NOMO-1 treated with dmso at 0.1 percent for 144 hours (cell line): ENCODE measurements around the gene CFH.
"Not testable (repeated sequence)": the region's sequence is repeated elsewhere in the genome, so short reads cannot be mapped to it uniquely, and the experiment has no call there.

ENCODE experiments used
- DNase-seq: peaks from one replicate; lab custom pipeline; 2025; ENCODE audit not compliant: unreplicated experiment; lab: John Stamatoyannopoulos, UW

CFH gene

GRCh38 chr1:196651637-196652215, at the start of gene CFH:
TSS of gene CFH (plus strand) at chr1:196652043. CDS start at chr1:196652118, 75 bp downstream.
- DNase-seq: no peak

DNA sequence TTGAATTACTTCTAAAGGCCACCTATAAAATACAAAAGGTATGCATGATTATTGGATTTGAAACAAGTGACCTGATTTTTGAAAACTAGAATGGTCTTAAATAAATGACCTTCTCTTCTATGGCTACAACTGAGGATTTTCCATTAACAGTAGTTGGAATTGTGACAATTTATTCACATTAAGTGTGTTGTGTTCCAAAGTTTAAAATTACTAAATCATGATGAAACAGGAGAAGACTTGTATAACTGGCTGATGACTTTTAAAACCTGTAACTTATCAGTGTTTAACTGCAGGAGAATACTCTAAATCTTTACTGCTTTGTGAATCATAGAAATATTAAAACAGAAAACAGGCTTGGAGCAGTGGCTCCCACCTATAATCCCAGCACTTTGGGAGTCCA, 48.2 kb upstream of the CFH start:
- no peak for DNase-seq

- DNase-seq: no peak
Measured at GRCh38 chr1:196607981-196608380, 43.9 kb upstream of the CFH start.

DNA sequence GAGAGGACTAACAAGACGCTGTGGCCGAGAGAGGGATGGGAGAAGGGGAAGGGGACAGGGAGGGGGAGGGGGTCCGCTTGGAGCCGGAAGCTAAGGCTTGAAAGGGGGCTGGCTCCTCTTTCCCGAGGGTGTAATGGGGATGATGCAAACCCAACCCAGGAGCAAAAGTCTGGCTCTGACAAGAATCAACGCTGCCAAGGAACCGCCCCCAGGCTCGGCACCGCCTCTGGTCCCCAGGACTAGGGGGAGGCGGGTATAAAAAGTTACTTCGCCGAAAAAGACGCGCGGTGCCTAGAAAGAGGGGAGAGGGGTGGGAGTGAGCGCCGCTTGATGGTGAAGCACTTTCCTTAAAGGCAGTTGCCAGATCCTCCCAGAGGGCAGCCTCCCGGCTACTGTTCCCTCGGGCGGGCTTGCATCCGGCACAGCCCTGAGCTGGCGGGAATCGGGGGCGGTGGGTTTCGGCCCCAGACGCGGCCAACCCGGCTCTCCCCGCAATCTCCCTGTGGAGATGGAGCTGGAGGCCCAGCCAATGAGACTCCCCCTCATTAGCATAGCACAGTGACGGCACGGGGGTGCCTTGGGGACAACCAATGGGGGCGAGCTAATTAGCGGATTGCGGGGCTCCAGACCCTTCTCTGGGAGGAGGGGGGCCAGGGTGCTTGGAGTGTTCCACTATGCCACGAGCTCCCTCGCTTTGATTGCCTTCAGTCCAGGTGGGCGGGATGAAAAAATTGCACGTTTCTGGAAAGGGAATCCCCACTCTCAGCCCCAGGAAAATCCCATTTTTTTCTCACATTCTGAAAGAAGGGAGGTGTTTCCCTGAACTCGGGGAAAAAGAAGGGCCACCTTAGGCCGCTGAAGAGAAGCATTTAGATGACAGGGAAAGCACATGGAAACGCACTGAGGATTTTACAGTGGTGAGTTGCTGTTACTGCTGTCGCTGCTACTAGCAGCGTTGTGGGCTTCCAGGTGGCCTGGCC, 43.2 kb upstream of the CFH start, which contains the start of gene KCNT2:
TSS of gene KCNT2 (minus strand) at position 51 of the 980 bp plus-strand sequence. CDS start 131 bp downstream, outside the sequence.
- DNase-seq: no peak

DNA sequence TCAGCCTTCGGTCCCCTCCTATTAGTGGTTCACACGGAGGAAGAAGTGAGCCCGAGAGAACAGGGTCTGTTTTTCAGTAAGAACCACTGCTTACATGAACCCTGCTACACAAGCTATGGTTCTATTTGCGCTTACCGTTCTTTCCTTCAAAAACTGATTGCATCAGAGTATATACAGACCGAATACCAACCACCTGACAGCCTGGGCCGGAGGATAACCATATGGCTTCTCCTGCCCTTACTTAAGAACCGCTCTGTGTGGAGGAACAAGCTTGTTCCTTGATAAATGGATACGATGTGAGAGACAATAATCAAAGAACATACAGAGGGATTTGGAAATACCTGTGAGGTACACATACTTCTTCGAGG, 42.5 kb upstream of the CFH start:
- DNase-seq: no peak

GRCh38 chr1:196611873-196612272, 40.0 kb upstream of the CFH start:
- no peak for DNase-seq

DNA sequence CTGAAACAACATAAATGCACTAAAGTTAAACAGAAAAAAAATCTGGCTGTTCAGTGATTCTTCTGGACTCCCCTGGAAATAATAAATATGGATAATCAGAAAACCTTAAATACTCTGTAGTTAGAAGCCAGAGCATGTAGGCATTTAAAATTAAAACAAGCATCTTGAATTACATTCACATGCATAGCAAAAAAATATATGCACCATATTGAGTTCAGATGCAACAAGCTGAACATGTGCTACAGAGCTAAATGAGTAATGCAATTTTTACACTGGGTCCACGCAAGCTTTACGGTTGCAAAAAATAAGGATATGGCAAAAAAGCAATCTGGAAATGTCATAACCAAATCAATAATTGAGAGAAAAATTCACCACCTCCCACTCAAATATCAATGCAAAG, 32.1 kb upstream of the CFH start:
- no peak for DNase-seq

GRCh38 chr1:196623079-196623478, 28.8 kb upstream of the CFH start:
- DNase-seq: no peak

DNA sequence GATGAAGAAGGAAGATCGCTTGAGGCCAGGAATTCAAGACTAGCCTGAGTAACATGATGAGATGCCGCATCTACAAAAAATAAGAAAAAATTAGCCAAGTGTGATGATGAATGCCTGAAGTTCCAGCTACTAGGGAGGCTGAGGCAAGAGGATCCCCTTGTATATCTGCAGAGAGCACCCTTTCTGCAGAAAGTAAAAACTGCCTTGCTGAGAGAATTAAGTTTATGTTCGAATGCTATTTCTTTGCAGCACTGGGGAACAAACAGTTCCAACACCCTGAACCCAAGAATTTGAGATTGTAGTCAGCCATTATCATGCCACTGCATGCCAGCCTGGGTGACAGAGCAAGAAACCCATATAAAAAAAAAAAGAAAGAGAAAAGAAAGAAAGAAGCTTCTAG, 23.0 kb upstream of the CFH start:
- DNase-seq: no peak

DNA sequence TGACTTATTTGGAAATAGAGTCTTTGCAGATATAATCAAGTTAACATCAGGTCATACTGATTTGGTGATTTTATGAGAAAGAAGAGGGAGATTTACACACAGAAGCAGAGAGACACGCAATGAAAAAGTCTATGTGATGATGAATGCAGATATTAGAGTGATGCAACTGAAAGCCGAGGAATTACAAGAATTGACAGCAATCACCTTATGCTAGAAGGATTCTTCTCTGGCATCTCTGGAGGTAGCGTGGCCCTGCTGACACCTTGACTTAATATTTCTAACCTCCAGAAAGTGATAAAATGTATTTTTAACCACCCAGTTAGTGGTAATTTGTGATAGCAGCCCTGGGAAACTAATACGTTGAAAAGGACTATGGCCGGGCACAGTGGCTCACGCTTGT, 14.2 kb upstream of the CFH start:
- DNase-seq: no peak

GRCh38 chr1:196638466-196638865, 13.4 kb upstream of the CFH start:
- DNase-seq: no peak

- DNase-seq: not testable (repeated sequence)
Measured at GRCh38 chr1:196639291-196639690, 12.6 kb upstream of the CFH start.

DNA sequence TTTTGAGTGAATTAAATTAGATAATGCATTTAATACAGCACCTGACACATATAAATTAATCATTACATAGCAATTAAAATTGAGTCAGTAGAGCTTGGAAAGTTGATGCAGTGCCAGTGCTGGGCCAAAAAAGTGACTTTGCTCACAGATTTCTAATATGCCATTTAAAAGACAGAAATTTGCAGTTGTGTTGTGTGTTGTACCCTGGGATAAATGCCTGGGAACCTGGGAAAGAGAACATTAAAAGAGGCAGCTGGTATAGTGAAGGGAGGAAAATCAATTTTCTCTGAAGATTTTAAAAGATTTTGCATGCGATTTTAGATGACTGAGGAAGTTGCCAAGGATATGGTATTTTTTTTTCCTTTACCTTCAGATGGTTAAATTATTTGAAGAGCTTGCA, 10.9 kb upstream of the CFH start:
- DNase-seq: no peak

DNA sequence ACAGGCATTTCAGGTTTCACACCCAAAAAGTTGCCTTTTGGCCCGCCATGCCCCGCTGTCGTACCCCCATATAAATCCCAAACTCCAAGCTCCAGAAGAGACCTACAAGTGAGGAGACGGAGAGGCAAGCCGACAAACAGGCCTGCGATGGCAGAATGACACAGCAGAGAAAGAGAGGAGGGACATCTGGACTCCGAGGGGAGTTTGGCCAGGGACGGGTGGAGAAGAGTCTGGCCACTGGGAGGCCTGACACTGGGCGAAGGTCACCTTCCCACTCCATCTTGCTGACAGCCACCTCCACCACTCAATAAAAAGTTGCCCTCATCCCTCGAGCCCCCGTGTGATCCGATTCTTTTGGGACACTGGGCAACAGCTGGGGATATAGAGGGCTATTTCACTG, 1.9 kb upstream of the CFH start:
- no peak for DNase-seq

GRCh38 chr1:196650403-196650802, 1.4 kb upstream of the CFH start:
- DNase-seq: no peak

DNA sequence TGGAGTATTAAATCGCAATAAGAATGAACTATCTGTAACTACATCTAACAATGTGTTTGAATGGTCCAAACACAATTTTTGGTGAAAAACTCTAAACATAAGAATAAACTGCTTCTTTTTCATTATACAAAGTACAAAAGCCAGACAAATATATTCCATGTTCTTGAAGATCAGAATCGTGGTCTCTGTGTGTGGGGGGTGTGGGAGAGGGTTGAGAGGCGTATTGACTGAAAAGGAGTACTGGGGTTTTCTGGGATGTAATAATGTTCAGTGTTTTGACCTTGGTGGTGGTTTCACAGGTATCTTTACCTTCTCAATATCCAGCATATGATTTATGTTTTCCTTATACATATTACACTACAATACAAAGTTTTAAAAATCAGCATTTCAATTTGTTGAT, 764 bp upstream of the CFH start:
- DNase-seq: no peak

- no peak for DNase-seq
Measured at GRCh38 chr1:196654271-196654670, 2.4 kb downstream of the CFH start.

DNA sequence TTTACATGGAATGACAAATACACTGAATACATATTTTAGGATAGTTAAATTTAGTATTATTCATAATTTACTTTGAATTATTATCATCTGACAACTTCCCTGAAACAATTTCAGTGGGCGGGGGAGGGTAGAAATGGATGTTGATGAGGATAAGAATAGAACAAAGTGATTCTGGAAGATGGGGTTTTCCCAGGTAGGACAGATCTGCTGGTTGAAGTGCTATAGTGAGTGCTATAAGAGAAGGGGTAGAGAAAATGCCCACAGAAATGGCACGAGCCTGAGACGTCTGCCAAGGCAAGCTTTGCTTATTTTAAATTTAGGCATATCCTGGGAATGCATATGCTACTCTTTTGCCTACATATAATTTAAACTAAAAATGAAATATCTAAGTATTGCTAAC, 3.2 kb downstream of the CFH start:
- no peak for DNase-seq

GRCh38 chr1:196655494-196655893, 3.7 kb downstream of the CFH start:
- no peak for DNase-seq

- no peak for DNase-seq
Measured at GRCh38 chr1:196659471-196659870, 7.6 kb downstream of the CFH start.

DNA sequence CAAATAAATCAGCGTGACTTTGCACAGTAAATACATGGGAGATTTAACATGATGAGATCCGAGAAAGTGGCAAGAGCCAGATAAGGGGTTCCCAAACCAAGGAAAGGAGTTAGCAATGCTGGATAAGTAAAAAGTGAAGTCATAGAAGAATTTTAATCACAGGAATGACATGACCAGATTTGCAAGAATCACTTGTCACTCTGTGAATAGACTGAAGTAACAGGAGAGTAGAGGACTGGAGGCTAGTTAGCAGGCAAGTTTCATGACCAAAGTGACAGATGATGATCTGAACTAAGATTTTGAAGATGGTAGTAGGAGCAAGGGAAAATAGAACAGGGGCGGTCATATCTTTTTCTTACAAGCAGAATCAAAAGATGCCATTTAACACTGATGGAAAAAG, 8.4 kb downstream of the CFH start:
- no peak for DNase-seq

DNA sequence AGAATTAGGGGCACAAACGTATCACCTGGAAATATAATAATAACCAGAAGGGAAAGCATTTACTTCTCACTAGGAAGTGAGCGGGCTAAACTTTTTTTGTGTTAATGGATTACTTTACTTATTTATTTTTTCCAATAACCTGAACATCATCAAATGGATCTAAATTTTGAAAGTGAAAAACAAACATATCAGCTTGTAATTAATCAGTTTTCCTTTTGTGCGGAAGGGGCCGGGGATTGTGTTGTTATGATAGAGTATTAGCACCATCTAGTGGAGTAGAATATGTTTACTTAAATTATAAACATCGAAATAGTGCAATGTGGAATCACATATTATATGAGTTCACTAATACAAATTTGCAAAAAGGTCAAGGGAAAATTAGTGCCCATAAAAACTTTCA, 9.0 kb downstream of the CFH start:
- no peak for DNase-seq
